AG04449 (cell line): Measurements from ENCODE around the gene HOXB5.

ENCODE experiments used
- CTCF ChIA-PET: fragments of 350-600 bp; formaldehyde crosslinking; extraction: SDS; loops from one replicate; lab custom pipeline; 2021; ENCODE audit warnings: antibody characterized with exemption; lab: Yijun Ruan, JAX
- POLR2A ChIA-PET: fragments of 400-600, 350-600 bp; formaldehyde crosslinking; extraction: SDS; loops from one replicate; lab custom pipeline; 2020; ENCODE audit warnings: antibody characterized with exemption, inconsistent platforms; lab: Yijun Ruan, JAX
- DNase-seq: peaks from one replicate; pipeline ENCODE4 v3.0.0-alpha.2; 2010; ENCODE audit warnings: low read depth, low spot score
- H3K4me3 ChIP-seq: 2 replicates; pipeline ENCODE4 v1.5.1; 2011; ENCODE audit warnings: low read depth, mild to moderate bottlenecking, control low read depth, low read length
- CTCF ChIP-seq: IDR thresholded peaks from one replicate; pipeline ENCODE4 v1.5.1; 2011; ENCODE audit warnings: mild to moderate bottlenecking, moderate library complexity, low read length, control low read depth, inconsistent platforms; ENCODE audit not compliant: insufficient read depth; ENCODE audit errors: missing control alignments

HOXB5 gene

DNA sequence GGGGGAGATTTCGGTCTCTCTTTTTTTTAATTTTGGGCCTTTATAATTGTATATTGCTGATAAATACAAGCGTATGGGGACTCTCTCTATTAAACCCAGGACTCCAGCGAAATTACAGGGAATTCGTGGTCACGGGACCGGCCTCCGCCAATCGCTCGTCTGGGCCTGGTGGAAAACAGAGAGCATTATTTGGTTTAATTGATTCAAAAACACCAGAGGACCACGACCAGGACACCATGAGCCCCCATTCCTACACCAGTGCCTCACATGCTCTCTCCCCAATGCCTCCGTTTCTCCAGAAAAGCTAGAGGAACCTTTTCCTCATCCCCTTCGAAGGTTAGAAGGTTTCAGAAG is 48.6 kb downstream of the HOXB5 start, which contains the start of gene HOXB2:
HOXB2 (minus strand) TSS at position 88 of the 354 bp plus-strand sequence. CDS start 198 bp downstream, outside the sequence.
- ChIA-PET CTCF (no interaction called here), POLR2A (no interaction called here)
- DNase-seq: no peak
- peak within 1 kb of the TSS; percentile 84 for H3K4me3 ChIP-seq
- no peak for TF ChIP-seq CTCF

GRCh38 chr17:48544349-48545021 is 49.1 kb downstream of the HOXB5 start:
- no peak for DNase-seq
- peak overlapping the region; percentile 84 for H3K4me3 ChIP-seq
- TF ChIP-seq CTCF: no peak
- ChIA-PET CTCF (interaction anchor here (0.7 to 1.9 kb wide), 2 partner anchors 166 to 193 kb away, joined by 3 to 6 read pairs; no protein-coding TSS in a partner anchor), POLR2A (interaction anchor here (0.6 to 6.4 kb wide), 6 partner anchors 13 to 59 kb away, joined by 3 to 57 read pairs (median 6); partner anchors contain the start of gene HOXB5)

DNA sequence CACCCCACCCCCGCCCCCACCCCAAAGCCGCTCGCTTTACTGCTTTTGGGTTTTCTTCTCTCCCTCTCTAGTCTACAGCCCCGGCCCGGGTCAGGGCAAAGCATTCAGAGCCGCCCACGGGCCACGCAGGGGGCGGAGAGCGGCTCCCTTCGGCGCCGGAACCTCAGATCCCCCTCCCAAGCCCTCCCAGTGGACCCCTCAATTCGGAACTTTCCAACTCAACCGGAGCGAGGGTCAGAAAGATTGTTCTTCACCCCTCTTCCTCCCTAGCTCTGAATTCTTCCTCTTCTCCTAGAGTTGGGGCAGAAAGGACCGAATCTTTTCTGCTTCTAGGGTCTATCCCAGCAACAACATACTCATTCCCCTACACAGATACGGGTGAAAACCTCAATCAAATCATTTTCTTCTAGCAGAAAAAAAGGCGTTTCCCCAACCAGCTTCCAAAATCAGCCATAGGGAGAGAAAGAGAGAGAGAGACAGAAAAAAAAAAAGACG is 49.7 kb downstream of the HOXB5 start:
- ChIA-PET CTCF (interaction anchor here (0.7 to 1.9 kb wide), 2 partner anchors 166 to 193 kb away, joined by 3 to 6 read pairs; no protein-coding TSS in a partner anchor), POLR2A (interaction anchor here (1.0 to 6.4 kb wide), 5 partner anchors 13 to 59 kb away, joined by 3 to 57 read pairs (median 8); partner anchors contain the start of gene HOXB5)

GRCh38 chr17:48543107-48543853 is 50.3 kb downstream of the HOXB5 start:
- DNase-seq: no peak
- ChIA-PET CTCF (interaction anchor here (1.9 kb wide), 1 partner anchor 192 kb away, joined by 6 read pairs; no protein-coding TSS in a partner anchor), POLR2A (interaction anchor here (0.6 to 6.4 kb wide), 5 partner anchors 14 to 58 kb away, joined by 3 to 57 read pairs (median 4); no protein-coding TSS in a partner anchor)
- peak overlapping the region; percentile 84 for H3K4me3 ChIP-seq
- TF ChIP-seq CTCF: no peak

More for the DNA sequence above, 49.7 kb downstream of the HOXB5 start:
- TF ChIP-seq CTCF: no peak
- no peak for DNase-seq
- peak overlapping the region; percentile 84 for H3K4me3 ChIP-seq

DNA sequence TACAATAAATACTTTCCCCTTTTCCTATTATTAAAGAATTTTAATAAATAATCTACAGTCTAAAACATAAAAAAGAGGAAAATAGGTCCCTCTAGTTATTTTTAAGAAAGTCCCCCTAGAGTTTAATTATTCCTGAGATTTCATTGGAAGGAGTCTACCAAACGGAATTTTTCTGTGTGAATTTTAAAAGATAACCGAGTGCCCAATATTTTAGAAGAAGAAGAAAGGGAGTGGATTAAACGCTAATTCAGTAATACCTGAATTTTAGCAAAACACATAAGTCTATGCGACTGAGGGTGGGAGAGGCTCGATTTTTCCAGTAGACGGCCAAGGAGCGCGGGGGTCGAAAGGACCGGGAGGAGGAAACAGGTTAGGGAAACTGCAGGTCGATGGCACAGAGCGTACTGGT is 50.9 kb downstream of the HOXB5 start:
- ChIA-PET CTCF (interaction anchor here (1.3 to 1.9 kb wide), 2 partner anchors 50 to 191 kb away, joined by 5 to 6 read pairs; no protein-coding TSS in a partner anchor), POLR2A (interaction anchor here (0.6 to 6.4 kb wide), 3 partner anchors 25 to 58 kb away, joined by 3 to 57 read pairs (median 3); no protein-coding TSS in a partner anchor)
- TF ChIP-seq CTCF: no peak
- H3K4me3 ChIP-seq: peak overlapping the region; percentile 84
- no peak for DNase-seq
